Fibroblast of skin of left quadriceps (primary cell): ENCODE results near the gene DCAF6.
A peak's percentile ranks its signal among the peaks of the same experiment; 100 is the strongest.

Source experiments
- DNase-seq, 2 experiments: peaks; one replicate each; pipeline ENCODE4 v3.0.0-alpha.2; 2013; ENCODE audit warnings: low read depth in 2 of 2

Gene DCAF6

GRCh38 chr1:168101336-168101735 lies 164.9 kb downstream of the DCAF6 start:
- DNase-seq: no peak

- no peak for DNase-seq
These were observed 166.0 kb downstream of the DCAF6 start for GRCh38 chr1:168102487-168102886.

- DNase-seq: no peak
These were observed 168.1 kb downstream of the DCAF6 start for GRCh38 chr1:168104535-168104934.

GRCh38 chr1:168105846-168106245 lies 169.4 kb downstream of the DCAF6 start:
- no peak for DNase-seq

- no peak for DNase-seq
These were observed 169.8 kb downstream of the DCAF6 start for GRCh38 chr1:168106274-168106673.

GRCh38 chr1:168110896-168111545 lies 174.5 kb downstream of the DCAF6 start:
- DNase-seq: no peak

- DNase-seq: peak; percentile 15 to 31
These were observed 176.3 kb downstream of the DCAF6 start for GRCh38 chr1:168112673-168113305.

GRCh38 chr1:168114845-168115244 lies 178.4 kb downstream of the DCAF6 start:
- no peak for DNase-seq

GRCh38 chr1:168116327-168116799 lies 179.9 kb downstream of the DCAF6 start:
- DNase-seq: no peak

- no peak for DNase-seq
These were observed 183.3 kb downstream of the DCAF6 start for GRCh38 chr1:168119750-168120149.

GRCh38 chr1:168121401-168122011 lies 185.0 kb downstream of the DCAF6 start:
- peak; percentile 81 to 83 for DNase-seq

GRCh38 chr1:168125051-168125450 lies 188.6 kb downstream of the DCAF6 start:
- DNase-seq: no peak
